Neutrophil (primary cell): ENCODE measurements around the gene SSTR1.

Experiments used
- H3K27ac ChIP-seq: fragments of 200-600 bp; sonication (generic); 2 replicates; pipeline ENCODE4 v1.5.1; 2016; ENCODE audit warnings: mild to moderate bottlenecking, moderate library complexity
- H3K27me3 ChIP-seq: fragments of 200-600 bp; sonication (generic); 2 replicates; pipeline ENCODE4 v1.6.0; 2016; ENCODE audit warnings: mild to moderate bottlenecking
- H3K36me3 ChIP-seq: fragments of 200-600 bp; sonication (generic); 2 replicates; pipeline ENCODE4 v1.5.1; 2017
- H3K4me1 ChIP-seq, 2 experiments: fragments of 200-600 bp in 1 of 2; sonication (generic) in 1 of 2; 1 replicate in 1 of 2; 2 replicates in 1 of 2; pipeline versions ENCODE4 v1.5.1 to v1.6.1; 2013 to 2016; ENCODE audit warnings: low read depth in 1 of 2, low read length in 1 of 2, mild to moderate bottlenecking in 1 of 2, moderate library complexity in 1 of 2; ENCODE audit not compliant: control insufficient read depth in 1 of 2, insufficient read depth in 1 of 2
- H3K4me3 ChIP-seq, 2 experiments: fragments of 200-600 bp in 1 of 2; sonication (generic) in 1 of 2; 1 replicate in 1 of 2; 2 replicates in 1 of 2; pipeline ENCODE4 v1.5.1; 2013 to 2016; ENCODE audit warnings: low read depth in 1 of 2, low read length in 1 of 2, mild to moderate bottlenecking in 1 of 2, moderate library complexity in 1 of 2
- H3K9me3 ChIP-seq: fragments of 200-600 bp; sonication (generic); 2 replicates; pipeline ENCODE4 v1.5.1; 2016
- TF ChIP-seq, protein P1 (sequence below): fragments of 200-600 bp; sonication (generic); IDR thresholded peaks from 2 replicates; pipeline ENCODE4 v1.5.1; 2016; ENCODE audit warnings: antibody characterized with exemption

The SSTR1 gene

GRCh38 chr14:38255673-38256532 is 48.2 kb downstream of the SSTR1 start, which contains the start of gene CLEC14A:
CLEC14A (minus strand) TSS chr14:38256093; CDS start chr14:38256022, 71 bp downstream.
- Histone ChIP-seq H3K36me3 (no peaks in the 10 kb centered on the region), H3K27me3 (peaks cover 91% of the 10 kb centered on the region), H3K4me1 (peaks cover 8 to 12% of the 10 kb centered on the region in 2 experiments), H3K4me3 (peak within 1 kb of the TSS; percentile 11 to 37), H3K27ac (no peak within 1 kb of the TSS), H3K9me3 (no peaks in the 10 kb centered on the region)
- TF ChIP-seq, protein P1, sequence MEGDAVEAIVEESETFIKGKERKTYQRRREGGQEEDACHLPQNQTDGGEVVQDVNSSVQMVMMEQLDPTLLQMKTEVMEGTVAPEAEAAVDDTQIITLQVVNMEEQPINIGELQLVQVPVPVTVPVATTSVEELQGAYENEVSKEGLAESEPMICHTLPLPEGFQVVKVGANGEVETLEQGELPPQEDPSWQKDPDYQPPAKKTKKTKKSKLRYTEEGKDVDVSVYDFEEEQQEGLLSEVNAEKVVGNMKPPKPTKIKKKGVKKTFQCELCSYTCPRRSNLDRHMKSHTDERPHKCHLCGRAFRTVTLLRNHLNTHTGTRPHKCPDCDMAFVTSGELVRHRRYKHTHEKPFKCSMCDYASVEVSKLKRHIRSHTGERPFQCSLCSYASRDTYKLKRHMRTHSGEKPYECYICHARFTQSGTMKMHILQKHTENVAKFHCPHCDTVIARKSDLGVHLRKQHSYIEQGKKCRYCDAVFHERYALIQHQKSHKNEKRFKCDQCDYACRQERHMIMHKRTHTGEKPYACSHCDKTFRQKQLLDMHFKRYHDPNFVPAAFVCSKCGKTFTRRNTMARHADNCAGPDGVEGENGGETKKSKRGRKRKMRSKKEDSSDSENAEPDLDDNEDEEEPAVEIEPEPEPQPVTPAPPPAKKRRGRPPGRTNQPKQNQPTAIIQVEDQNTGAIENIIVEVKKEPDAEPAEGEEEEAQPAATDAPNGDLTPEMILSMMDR = no peak

DNA sequence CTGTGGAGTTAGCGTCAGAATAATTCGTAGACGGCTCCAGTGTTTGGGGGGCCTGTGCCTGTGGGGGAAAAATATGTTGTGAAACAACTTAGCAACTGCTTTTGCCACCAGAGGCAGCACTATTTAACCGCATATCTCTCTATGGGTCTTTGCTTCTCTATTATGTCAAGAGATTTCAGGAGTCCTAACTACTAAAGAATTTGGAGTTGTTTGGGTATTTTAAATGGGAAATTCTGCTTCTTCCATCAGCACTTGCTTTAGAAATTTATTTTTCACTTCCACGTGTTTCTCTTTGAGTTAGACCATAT is 48.8 kb downstream of the SSTR1 start:
- Histone ChIP-seq H3K27ac (no peak overlapping the region), H3K4me1 (peaks cover 8 to 12% of the 10 kb centered on the region in 2 experiments), H3K36me3 (no peaks in the 10 kb centered on the region), H3K4me3 (peak overlapping the region in 1 of 2 experiments; percentile 37), H3K27me3 (peaks cover 87% of the 10 kb centered on the region), H3K9me3 (no peaks in the 10 kb centered on the region)
- TF ChIP-seq, protein P1 = no peak

DNA sequence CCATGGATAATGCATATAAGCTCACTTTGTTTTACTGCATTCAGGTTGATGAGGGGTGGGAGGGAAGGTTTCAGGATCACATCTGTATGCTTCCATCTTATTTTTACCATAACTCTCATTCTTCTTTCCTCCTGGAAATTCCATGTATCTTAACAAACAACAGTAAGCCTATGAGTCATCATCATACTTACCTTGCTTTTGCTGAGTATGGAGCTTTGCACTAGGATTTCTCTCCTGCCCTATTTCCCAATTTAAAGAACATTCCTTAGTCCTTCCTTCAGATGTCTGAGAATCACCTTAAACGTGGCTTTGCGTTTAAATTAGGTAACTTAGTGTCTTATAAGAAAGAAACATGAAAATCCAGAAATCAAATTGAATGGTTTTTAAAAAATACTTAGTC is 49.8 kb downstream of the SSTR1 start:
- TF ChIP-seq, protein P1 = no peak
- H3K27me3 ChIP-seq = peaks cover 79% of the 10 kb centered on the region
- H3K4me3 ChIP-seq = no peak overlapping the region
- no peak overlapping the region for H3K27ac ChIP-seq
- H3K36me3 ChIP-seq = no peaks in the 10 kb centered on the region
- H3K9me3 ChIP-seq = no peaks in the 10 kb centered on the region
- peaks cover 8 to 12% of the 10 kb centered on the region in 2 experiments for H3K4me1 ChIP-seq

- Histone ChIP-seq H3K27ac (no peak overlapping the region), H3K9me3 (no peaks in the 10 kb centered on the region)
- TF ChIP-seq, protein P1 = no peak
These were observed 53.9 kb downstream of the SSTR1 start for GRCh38 chr14:38261620-38262019.

More at GRCh38 chr14:38261620-38262019, 53.9 kb downstream of the SSTR1 start:
- no peaks in the 10 kb centered on the region for H3K4me1 ChIP-seq
- H3K27me3 ChIP-seq = peaks cover 38% of the 10 kb centered on the region
- no peak overlapping the region for H3K4me3 ChIP-seq
- H3K36me3 ChIP-seq = no peaks in the 10 kb centered on the region
